Activated CD4-positive, alpha-beta T cell treated with anti-CD3 and anti-CD28 coated beads for 36 hours (primary cell): ENCODE data around the gene TAMM41. TPM values are rescaled to one million over a fixed set of nuclear protein-coding genes. Genes with fewer than 3 reads are reported as not detected.
"Not testable (repeated sequence)": the region's sequence is repeated elsewhere in the genome, so short reads cannot be mapped to it uniquely, and the experiment has no call there.

Source experiments
- ATAC-seq: fragments of 200-7000 bp; cut with Tn5 transposase; one replicate; pipeline ENCODE4 v1.10.0; 2021; ENCODE audit warnings: mild to moderate bottlenecking, moderate library complexity
- CTCF ChIA-PET: fragments of 350-600 bp; sonication (Branson Sonifier 250); formaldehyde crosslinking; loops from one replicate; lab custom pipeline; 2021; ENCODE audit warnings: antibody characterized with exemption; lab: Charles Lee
- POLR2A ChIA-PET: fragments of 350-600 bp; sonication (Branson Sonifier 250); formaldehyde crosslinking; loops from one replicate; lab custom pipeline; 2021; ENCODE audit warnings: antibody characterized with exemption, inconsistent platforms; lab: Charles Lee
- DNase-seq: peaks from one replicate; pipeline ENCODE4 v3.0.0-alpha.2; 2020
- H3K27ac Mint-ChIP-seq: one replicate; pipeline ENCODE4 v1.8.0; 2021; ENCODE audit warnings: mixed read lengths
- H3K27me3 Mint-ChIP-seq: one replicate; pipeline ENCODE4 v1.8.0; 2021; ENCODE audit warnings: mixed read lengths
- H3K36me3 Mint-ChIP-seq: one replicate; pipeline ENCODE4 v1.8.0; 2021; ENCODE audit warnings: low read depth, mixed read lengths
- H3K4me1 Mint-ChIP-seq: one replicate; pipeline ENCODE4 v1.8.0; 2021; ENCODE audit warnings: mixed read lengths
- H3K4me3 Mint-ChIP-seq: one replicate; pipeline ENCODE4 v1.8.0; 2021; ENCODE audit warnings: mild to moderate bottlenecking, moderate library complexity, mixed read lengths
- H3K9me3 Mint-ChIP-seq: one replicate; pipeline ENCODE4 v1.8.0; 2021; ENCODE audit warnings: low read depth, mixed read lengths
- intact Hi-C, 2 experiments: fragments of 100-400 bp; cut with DNase I in 1 of 2; cut with micrococcal nuclease in 1 of 2; formaldehyde crosslinking; loops; one replicate each; pipeline versions ENCODE4 v1.14.2 to v1.15.1; 2022 to 2024; cut with DNase I, micrococcal nuclease
- total RNA-seq, 2 experiments: library from RNA; stranded (reverse); gene quantifications; one replicate each; pipeline ENCODE4 v1.2.3, GENCODE V29; 2021

TAMM41 gene
- total RNA-seq, 2 experiments from 2014 or later, result 26.3 to 30.2 TPM

DNA sequence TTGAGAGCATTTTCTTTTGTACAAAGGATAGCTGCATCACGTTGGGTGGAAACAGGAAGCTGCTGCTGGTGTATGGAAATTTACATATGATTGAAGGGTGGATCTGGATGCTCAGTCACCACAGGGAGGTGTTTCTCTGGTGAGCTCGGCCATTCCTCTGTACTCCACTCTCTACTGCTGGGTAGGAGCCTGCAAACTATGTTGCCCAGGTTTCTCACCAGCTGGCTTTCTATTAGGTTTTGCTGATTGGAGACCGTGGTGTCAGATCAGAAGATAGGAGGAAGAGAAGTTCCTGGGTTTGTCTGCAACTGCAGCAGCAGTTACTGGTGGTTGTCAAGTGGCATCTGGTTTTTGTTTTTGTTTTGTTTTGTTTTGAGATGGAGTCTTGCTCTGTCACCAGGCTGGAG lies 61.7 kb downstream of the TAMM41 start:
- no peaks in the 10 kb centered on the region for H3K27me3 Mint-ChIP-seq
- ATAC-seq (peak; percentile 75), DNase-seq (peak; percentile 22)
- H3K4me1 Mint-ChIP-seq, result peaks cover 13% of the 10 kb centered on the region
- intact Hi-C loops, result no loop called here
- ChIA-PET CTCF (interaction anchor here (0.6 to 1.3 kb wide), 2 partner anchors 15 to 19 kb away, joined by 3 to 5 read pairs; no protein-coding TSS in a partner anchor), POLR2A (interaction anchor here (0.6 kb wide), 2 partner anchors 20 to 266 kb away, joined by 3 read pairs; no protein-coding TSS in a partner anchor)
- no peak overlapping the region for H3K27ac Mint-ChIP-seq
- peaks cover 2% of the 10 kb centered on the region for H3K9me3 Mint-ChIP-seq
- H3K4me3 Mint-ChIP-seq, result no peak overlapping the region
- peaks cover 40% of the 10 kb centered on the region for H3K36me3 Mint-ChIP-seq

DNA sequence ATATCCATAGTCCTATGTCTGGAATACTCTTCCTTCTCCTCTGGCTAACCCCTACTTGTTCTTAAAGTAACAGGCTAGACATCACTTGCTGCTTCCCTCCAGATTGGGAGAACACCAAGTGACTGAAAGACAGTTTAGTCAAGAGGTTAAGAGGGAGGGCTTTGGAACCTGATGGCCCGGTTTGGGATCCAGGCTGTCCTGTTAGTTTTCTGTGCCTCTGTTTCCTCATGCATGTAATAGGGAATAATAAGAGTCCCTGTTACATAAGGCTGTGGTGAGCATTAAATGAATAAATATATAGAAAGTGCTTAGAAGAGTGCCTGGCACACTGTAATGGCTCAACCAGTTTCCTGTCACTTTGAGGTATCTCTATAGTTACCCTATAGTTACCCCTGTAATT lies 66.3 kb downstream of the TAMM41 start:
- intact Hi-C loops, result no loop called here

DNA sequence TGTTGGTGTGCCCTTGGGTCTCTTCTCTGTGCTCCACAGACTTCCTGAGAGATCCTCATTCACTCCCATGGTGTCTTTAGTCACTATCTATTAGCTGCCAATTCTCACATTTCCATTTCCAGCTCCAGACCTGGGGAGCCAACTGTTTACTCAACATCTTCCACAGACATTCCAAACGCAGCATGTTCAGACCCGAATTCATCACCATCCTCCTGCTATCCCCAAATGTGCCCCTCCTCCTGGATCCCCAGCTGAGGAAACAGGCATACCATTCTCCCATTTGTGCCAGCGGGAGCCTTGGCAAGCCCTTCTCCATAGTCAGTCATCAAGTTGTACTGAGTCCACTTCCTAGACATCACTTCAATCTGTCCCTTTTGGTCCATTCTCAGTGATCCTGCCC lies 67.1 kb downstream of the TAMM41 start:
- Mint-ChIP-seq H3K27ac (no peak overlapping the region), H3K27me3 (no peaks in the 10 kb centered on the region), H3K9me3 (no peaks in the 10 kb centered on the region), H3K4me1 (peaks cover 3% of the 10 kb centered on the region), H3K4me3 (no peak overlapping the region), H3K36me3 (peaks cover 11% of the 10 kb centered on the region)
- ATAC-seq (no peak), DNase-seq (no peak)
- ChIA-PET POLR2A (interaction anchor here (0.5 kb wide), 1 partner anchor 408 kb away, joined by 4 read pairs; no protein-coding TSS in a partner anchor), CTCF (interaction anchor here (0.6 kb wide), 1 partner anchor 453 kb away, joined by 3 read pairs; no protein-coding TSS in a partner anchor)
- intact Hi-C loops, result no loop called here

More for the DNA sequence above, 66.3 kb downstream of the TAMM41 start:
- Mint-ChIP-seq H3K4me3 (no peak overlapping the region), H3K4me1 (peaks cover 9% of the 10 kb centered on the region), H3K27me3 (no peaks in the 10 kb centered on the region), H3K27ac (no peak overlapping the region), H3K9me3 (peaks cover 2% of the 10 kb centered on the region), H3K36me3 (peaks cover 16% of the 10 kb centered on the region)
- no peak for ATAC-seq
- ChIA-PET POLR2A (interaction anchor here (0.5 kb wide), 1 partner anchor 409 kb away, joined by 4 read pairs; no protein-coding TSS in a partner anchor), CTCF (no interaction called here)
- no peak for DNase-seq

DNA sequence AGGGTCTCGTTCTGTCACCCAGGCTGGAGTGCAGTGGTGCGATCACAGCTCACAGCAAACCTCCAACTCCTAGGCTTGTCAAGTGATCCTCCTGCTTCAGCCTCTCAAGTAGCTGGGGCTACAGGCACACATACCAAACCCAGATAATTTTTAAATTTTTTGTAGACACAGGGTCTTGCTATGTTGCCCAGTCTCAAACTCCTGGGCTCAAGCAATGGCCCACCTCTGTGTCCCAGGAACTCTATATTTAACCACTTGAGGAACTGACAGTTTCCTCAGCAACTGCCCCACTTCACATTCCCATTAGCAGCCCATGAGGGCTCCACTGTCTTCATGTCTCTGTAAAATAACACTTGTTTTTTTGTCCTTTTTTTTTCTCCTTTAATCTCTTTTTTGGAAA lies 68.4 kb downstream of the TAMM41 start:
- H3K4me3 Mint-ChIP-seq, result no peak overlapping the region
- no peaks in the 10 kb centered on the region for H3K27me3 Mint-ChIP-seq
- no peaks in the 10 kb centered on the region for H3K4me1 Mint-ChIP-seq
- peaks cover 11% of the 10 kb centered on the region for H3K36me3 Mint-ChIP-seq
- H3K9me3 Mint-ChIP-seq, result no peaks in the 10 kb centered on the region
- no peak overlapping the region for H3K27ac Mint-ChIP-seq
- intact Hi-C loops, result no loop called here
- ChIA-PET CTCF (no interaction called here), POLR2A (no interaction called here)
- ATAC-seq, result no peak
- DNase-seq, result no peak

DNA sequence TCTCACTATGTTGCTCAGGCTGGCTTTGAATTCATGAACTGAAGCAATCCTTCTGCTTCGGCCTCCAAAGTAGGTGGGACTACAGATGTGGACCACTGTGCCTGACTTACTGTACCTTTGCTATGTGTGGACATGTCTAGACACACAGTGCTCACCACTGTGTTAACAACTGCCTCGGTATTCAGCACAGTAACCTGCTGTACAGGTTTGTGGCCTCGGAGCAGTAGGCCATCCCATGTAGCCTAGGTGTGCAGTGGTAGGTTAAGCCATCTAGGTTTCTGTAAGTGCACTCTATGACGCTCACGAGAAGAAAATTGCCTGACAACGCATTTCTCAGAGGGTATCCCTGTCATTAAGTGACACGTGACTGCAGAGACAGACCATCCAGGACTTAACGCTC lies 70.3 kb downstream of the TAMM41 start:
- ATAC-seq, result no peak
- peaks cover 1% of the 10 kb centered on the region for H3K4me1 Mint-ChIP-seq
- no peak overlapping the region for H3K4me3 Mint-ChIP-seq
- H3K27ac Mint-ChIP-seq, result no peak overlapping the region
- CTCF ChIA-PET, result no interaction called here
- no peak for DNase-seq
- peaks cover 8% of the 10 kb centered on the region for H3K36me3 Mint-ChIP-seq
- H3K9me3 Mint-ChIP-seq, result no peaks in the 10 kb centered on the region
- POLR2A ChIA-PET, result no interaction called here
- no peaks in the 10 kb centered on the region for H3K27me3 Mint-ChIP-seq
- intact Hi-C loops, result no loop called here

DNA sequence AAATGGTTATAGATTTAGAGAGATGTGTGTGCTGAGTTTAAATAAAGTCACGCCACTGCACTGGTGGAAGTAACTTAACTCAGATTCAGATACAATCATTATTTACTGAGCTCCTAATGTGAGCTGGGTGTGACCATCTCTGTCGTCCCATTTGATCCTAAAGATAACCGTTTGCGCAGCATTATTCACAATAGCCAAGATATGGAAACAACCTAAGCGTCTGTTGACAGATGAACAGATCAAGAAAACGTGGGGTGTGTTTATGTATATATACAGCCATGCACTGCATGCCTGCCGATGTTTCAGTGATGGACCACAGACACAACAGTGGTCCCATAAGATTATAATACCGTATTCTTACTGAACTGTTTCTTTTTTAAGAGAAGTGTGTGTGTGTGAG lies 71.2 kb downstream of the TAMM41 start:
- ATAC-seq (no peak), DNase-seq (no peak)
- Mint-ChIP-seq H3K27ac (no peak overlapping the region), H3K4me1 (peaks cover 10% of the 10 kb centered on the region), H3K9me3 (no peaks in the 10 kb centered on the region), H3K4me3 (no peak overlapping the region), H3K36me3 (peaks cover 8% of the 10 kb centered on the region), H3K27me3 (no peaks in the 10 kb centered on the region)
- ChIA-PET POLR2A (no interaction called here), CTCF (interaction anchor here (0.6 kb wide), 1 partner anchor 28 kb away, joined by 3 read pairs; no protein-coding TSS in a partner anchor)
- intact Hi-C loops, result no loop called here

DNA sequence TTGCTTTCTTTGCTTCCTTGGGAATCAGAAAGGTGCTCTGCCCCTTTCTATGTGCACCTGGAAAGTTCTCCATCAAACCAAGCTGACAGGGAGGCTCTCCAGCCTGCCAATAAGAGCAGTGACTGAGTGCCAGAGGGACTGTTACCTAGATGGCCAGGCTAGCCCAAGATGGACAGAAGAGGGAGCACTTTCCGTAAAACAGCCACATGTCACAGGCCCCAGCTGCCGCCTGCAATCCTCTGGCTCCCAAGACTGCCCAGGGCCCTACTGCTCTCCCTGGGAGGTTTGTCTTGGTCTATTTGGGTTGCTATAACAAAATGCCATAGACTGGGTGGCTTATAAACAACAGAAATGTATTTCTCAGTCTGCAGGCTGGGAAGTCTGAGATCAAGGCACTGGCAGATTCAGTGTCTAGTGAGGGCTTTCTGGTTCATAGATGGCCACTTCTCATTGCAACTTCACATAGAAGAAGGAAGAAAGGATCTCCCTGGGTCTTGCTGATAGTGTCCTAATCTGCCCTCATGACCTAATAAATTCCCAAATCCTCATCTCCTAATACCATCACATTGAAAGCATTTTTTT lies 72.3 kb downstream of the TAMM41 start:
- peaks cover 2% of the 10 kb centered on the region for H3K36me3 Mint-ChIP-seq
- no peak overlapping the region for H3K27ac Mint-ChIP-seq
- peaks cover 20% of the 10 kb centered on the region for H3K4me1 Mint-ChIP-seq
- no peaks in the 10 kb centered on the region for H3K27me3 Mint-ChIP-seq
- no peak overlapping the region for H3K4me3 Mint-ChIP-seq
- ChIA-PET CTCF (interaction anchor here (0.6 to 1.5 kb wide), 2 partner anchors 30 to 213 kb away, joined by 3 read pairs; no protein-coding TSS in a partner anchor), POLR2A (no interaction called here)
- DNase-seq (peak; percentile 11), ATAC-seq (no peak)
- intact Hi-C loops, result loop anchor here in 1 of 2 experiments (5.0 kb wide), 1 partner anchor 152 kb away; no protein-coding TSS in a partner anchor
- H3K9me3 Mint-ChIP-seq, result no peaks in the 10 kb centered on the region

DNA sequence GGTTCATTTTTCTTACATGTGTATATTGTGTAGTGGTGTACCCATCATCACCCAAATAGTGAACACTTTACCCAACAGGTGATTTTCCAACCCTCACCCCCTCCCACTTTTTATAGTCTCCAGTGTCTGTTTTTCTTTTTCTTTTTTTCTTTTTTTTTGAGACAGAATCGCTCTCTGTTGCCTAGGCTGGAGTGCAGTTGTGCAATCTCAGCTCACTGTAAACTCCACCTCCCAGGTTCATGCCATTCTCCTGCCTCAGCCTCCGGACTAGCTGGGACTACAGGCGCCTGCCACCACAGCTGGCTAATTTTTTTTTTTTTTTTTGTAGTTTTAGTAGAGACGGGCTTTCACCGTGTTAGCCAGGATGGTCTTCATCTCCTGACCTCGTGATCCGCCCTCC lies 74.8 kb downstream of the TAMM41 start:
- H3K27me3 Mint-ChIP-seq, H3K4me3 Mint-ChIP-seq, H3K36me3 Mint-ChIP-seq, DNase-seq, H3K27ac Mint-ChIP-seq, H3K9me3 Mint-ChIP-seq, ATAC-seq, CTCF ChIA-PET, POLR2A ChIA-PET: not testable (repeated sequence)
- intact Hi-C loops, result loop anchor here in 1 of 2 experiments (5.0 kb wide), 1 partner anchor 150 kb away; no protein-coding TSS in a partner anchor
- peaks cover 20% of the 10 kb centered on the region for H3K4me1 Mint-ChIP-seq

DNA sequence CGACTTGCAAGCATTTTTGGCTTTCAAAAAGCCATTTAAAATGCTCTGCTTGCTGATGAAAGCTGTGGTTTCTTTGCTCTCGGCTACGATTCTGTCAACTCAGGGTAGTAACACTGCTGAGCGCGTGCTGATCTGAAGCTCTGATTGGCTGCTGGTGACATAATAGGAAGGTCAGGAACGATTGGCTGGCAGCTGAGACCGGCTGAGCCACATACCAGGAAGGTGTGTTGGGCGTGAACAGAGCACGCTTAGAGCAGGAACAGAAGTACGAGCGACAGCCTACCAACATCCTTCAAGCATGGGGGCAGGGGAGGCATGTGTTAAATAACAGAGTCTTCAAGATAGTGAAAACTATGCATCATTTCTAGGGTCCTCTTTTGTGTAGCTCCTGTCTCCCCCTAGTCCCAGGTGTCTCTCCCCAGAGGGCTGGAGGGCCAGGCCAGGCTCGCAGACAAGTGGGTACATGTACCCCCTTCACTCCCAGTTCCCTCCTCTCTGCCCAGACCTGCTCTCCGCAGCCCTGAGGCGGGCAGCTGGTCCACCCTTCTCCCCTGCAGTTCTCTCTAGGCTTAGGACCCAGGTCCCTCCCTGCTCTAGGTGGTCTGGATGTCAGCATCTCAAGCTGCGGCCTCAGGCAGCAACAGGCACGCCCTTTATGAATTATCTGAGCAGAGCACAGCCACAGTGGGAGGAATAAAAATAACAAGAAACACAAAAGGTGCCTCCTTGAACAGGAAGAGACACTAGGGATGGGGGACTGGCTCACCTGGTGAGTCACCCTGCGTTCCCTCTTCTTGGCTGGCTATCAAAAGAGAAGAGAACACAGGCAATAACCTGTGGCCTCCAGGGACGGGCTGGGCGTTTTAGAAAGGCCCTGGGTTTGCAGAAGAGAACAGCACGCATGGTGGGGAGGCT lies 76.0 kb downstream of the TAMM41 start:
- H3K27me3 Mint-ChIP-seq, result no peaks in the 10 kb centered on the region
- ATAC-seq, result peak; percentile 100
- H3K27ac Mint-ChIP-seq, result peak overlapping the region; percentile 75
- CTCF ChIA-PET, result interaction anchor here (0.7 to 1.0 kb wide), 3 partner anchors 14 to 75 kb away, joined by 3 to 5 read pairs (median 5); partner anchors contain the start of gene TAMM41
- H3K9me3 Mint-ChIP-seq, result no peaks in the 10 kb centered on the region
- no peaks in the 10 kb centered on the region for H3K36me3 Mint-ChIP-seq
- peaks cover 20% of the 10 kb centered on the region for H3K4me1 Mint-ChIP-seq
- POLR2A ChIA-PET, result no interaction called here
- H3K4me3 Mint-ChIP-seq, result peak overlapping the region; percentile 13
- intact Hi-C loops, result loop anchor here in 1 of 2 experiments (1.0 to 5.0 kb wide), 2 partner anchors 50 to 148 kb away; no protein-coding TSS in a partner anchor
- DNase-seq, result peak; percentile 88

DNA sequence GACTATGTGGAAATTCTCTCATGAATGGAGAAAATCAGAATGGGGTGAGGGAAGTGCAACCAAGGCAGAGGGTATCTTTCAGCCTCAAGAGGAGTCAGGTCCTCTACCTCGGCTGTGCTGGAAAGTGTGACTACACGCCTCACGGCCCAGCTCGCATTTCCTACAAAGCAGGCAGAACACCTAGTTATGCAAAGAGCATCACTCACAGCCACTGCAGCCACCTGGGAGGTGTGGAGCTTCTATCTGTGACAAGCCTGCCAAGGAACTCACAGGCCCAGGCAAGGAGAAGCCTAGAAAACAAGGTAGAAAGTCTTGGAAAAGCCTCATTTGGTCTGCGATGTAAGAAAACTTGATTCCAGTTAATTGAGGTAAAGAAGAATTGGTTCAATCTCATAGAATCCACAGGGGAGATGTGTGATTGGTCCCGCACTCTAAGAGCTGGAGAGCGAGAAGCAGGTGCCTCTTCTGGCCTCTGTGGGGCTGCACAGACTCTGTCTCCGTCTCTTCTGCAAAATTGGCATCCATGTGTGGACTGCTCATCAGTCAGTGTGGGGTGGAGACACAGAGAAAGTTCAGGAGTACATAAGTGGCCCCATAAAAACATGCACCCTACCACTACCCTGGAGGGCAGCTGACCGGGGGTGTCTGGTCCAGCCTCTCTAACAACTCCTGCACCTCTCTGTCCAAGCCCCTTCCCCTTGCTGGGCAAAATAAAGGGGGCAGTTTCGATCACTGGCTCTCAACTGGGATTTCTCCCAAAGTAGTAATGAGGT lies 76.8 kb downstream of the TAMM41 start:
- ChIA-PET POLR2A (no interaction called here), CTCF (interaction anchor here (0.7 to 1.0 kb wide), 3 partner anchors 13 to 76 kb away, joined by 3 to 5 read pairs (median 5); partner anchors contain the start of gene TAMM41)
- Mint-ChIP-seq H3K9me3 (no peaks in the 10 kb centered on the region), H3K4me1 (peaks cover 25% of the 10 kb centered on the region), H3K36me3 (no peaks in the 10 kb centered on the region), H3K27me3 (no peaks in the 10 kb centered on the region), H3K27ac (peak overlapping the region; percentile 75), H3K4me3 (peak overlapping the region; percentile 13)
- peak; percentile 13 for ATAC-seq
- intact Hi-C loops, result loop anchor here (1.0 to 5.0 kb wide), 3 partner anchors 48 to 148 kb away; no protein-coding TSS in a partner anchor
- peak; percentile 18 for DNase-seq
